NCI-H187 treated with DMSO at 0.1 percent for 48 hours (cell line): ENCODE results near the gene CERS1.

Experiments used
- DNase-seq: peaks from one replicate; lab custom pipeline; 2025; lab: John Stamatoyannopoulos, UW

The CERS1 gene

GRCh38 chr19:18898607-18899408, 2.9 kb upstream of the CERS1 start:
- DNase-seq, result no peak

DNA sequence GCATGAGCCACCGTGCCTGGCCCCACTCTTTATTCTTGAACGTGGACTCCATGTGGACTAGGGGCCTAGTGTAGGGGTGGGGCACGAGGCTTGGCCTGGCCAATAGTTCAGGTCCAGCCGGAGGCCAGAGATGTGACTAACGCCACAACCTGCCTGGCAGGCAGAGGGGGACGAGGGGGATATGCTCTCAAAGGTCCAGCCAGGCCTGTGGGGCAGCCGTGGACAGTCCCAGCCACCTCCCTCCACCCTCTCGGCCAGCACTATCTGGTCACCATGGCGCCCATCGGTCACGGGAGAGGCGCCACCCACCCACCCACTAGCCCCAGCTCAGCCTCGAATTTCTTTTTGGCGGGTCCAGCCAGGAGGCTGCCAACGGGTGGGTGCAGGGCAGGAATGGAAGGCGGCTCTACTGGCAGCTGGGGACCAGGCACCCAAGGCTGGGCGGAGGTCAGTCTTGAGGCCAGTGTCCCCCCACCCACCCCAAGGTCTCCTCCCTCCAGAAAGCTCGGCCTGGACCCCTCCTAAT, 2.2 kb upstream of the CERS1 start:
- no peak for DNase-seq

GRCh38 chr19:18897094-18898029, 1.4 kb upstream of the CERS1 start:
- no peak for DNase-seq

DNA sequence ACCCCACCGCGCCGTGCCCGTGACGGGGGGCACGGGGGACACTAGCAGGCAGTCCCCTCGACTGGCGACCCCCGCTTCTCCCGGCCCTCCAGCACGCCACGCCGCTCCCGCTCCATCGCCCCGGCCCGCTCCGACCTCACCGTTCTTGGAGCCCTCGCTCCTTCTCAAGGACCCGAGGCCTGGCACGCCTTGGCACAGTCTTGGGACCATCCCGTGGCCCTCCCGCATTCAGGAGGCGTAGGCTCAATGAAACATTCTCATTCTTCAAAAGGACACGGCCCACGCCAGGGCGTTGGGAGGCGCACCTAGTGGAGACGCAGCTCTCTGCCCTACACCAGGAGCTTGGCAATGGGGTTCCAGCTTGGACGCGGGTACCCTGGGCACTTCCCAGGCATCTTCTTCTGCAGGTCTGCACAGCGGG, 473 bp upstream of the CERS1 start:
- DNase-seq, result no peak

DNA sequence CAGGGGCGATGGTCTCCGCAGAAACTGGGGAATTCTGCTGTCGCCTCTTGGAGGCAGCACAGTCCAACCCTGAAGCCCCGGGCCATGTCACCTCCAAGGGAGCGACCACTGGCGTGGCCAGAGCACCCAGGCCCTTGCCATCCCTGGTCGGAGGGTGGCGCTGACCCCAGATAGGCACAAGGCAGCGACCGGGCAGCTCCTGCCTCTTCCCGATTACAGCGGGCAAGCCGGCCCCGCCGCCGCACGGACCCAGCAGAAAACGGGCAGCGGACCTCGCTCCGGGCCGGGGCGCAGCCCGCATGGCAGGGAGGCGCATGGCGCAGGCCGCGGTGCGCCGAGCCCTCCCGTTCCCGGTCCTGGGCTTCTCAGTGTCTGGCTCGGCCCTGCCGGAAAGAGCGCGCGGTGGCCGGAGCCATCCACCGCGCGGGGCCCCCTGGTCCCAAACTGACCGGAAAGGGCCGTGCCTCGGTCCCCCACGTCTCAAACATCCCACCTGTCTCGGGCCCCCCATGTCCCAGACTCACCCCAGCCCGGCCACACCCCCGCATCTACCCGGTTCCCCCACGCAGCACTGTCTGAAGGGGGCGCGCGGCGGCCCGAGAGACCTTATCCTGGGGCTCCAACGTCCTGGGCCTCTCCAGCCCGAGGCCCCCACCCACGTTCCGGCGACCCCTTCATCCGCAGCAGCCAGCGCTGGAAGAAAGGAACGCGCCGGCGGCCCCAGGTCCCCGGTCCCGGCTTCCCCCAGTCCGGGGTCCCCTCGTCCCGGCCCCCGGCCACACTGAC, 727 bp downstream of the CERS1 start:
- no peak for DNase-seq

DNA sequence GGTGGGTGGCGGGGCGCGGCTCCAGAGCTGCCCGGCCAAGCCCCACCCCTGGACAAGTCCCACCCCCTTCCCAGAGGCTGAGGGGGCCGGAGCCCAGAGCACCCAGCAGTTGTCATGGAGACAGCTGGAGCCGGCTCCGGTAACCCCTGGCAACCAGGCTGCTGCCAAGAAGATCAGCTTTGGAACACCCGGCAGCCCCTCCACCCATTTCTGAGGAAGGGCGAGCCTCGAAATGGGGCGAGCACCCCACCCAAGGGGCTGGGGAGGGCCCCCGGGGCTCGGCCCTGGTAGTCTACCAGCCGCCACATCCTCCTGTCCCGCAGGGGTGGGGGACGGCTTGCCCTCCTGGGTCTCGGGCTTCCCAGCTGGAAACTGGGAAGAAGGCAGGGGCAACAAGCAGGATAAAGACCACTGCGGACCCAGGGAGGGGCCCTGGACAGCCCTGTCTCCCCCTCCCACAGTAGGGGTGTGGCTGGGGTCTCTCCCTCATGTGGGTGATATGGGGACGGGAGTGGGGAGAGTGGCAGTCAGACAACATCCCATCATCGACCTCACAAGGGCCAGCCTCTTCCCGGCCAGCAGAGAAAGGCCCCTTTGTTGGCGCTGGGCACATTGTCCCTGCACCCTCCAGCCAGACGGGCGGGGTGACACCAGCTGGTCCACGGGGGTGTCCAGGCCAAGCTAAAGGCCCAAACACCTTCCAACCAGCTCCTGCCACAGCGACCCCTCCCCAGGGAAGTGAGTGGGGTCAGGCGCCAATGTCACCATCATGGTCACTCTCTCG, 1.5 kb downstream of the CERS1 start:
- DNase-seq, result no peak

DNA sequence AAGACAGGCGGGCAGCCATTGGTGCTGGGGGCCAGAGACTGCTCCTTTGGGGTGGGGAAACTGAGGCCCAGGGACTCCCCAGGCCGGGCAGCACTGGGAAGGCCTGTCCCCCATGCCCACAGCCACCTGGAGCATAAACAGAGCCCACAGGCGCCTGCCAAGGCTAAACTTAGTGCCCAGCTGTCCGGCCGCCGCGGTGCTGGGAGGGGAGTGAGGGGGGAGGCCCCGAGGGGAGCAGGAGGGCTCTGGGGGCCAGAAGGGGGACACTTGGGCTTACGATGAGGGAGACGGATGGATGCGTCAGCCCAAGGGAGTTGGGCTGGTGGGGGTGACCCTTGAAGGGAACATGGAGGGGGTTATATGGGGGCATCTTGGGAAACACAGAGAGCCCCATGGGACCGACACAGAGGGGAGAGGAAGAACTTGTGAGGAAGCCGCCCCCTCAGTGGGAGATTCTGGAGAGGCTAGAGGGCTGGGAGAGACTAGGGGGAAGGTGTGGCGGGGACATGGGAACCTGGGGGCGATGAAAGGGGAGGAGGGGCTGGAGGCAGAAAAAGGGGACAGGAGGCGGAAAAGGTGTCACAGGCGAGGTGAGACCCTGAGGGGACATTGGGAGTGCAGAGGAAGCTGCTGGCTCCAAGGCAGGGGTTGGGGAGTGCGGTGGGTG, 2.2 kb downstream of the CERS1 start:
- no peak for DNase-seq

DNA sequence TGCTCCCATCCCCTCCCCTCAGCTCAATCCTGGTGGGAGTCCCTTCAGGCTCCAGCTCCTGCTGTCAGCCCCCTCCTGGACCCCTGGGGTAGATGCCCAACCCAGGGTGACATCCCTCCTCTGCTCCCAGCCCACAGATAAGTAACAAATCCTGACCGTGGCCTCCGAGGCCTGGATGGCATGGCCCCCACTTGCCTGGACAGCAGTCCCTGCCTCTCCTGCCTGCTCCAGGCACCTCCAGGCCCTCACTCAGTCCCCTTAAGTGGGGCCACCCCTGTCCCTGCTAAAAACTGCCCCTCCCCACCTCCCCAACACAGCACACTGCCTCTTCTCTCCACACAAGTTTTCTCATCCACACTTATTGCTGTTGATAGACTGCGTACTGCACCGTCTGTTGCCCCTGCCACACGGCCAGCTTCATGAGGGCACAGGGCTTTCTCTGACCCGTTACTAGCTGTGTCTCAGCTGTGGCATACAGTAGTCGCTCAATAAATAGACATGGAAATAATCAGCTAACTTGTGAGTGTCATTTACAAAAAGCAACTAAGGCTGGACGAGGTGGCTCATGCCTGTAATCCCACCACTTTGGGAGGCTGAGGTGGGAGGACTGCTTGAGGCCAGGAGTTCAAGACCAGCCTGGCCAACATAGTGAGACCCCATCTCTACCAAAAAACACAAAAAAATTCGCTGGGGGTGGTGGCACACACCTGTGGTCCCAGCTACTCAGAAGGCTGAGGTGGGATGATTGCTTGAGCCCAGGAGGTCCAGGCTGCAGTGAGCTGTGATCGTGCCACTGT, 5.8 kb downstream of the CERS1 start:
- no peak for DNase-seq

DNA sequence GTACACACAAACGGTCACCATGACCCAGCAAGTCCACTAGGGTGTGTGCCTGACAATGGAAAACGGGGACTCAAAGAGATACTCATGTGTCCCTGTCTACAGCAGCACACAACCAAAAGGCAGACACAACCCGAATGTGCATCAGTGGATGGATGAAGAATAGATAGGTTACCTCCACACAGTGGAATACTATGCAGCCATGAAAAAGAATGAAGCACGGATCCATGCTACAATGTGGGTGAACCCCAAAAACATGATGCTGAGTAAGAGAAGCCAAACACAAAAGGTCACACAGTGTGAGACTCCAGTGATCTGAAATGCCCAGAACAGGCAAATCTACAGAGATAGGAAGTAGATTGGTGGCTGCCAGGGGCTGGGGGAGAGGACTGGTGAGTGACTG, 9.0 kb downstream of the CERS1 start:
- no peak for DNase-seq

DNA sequence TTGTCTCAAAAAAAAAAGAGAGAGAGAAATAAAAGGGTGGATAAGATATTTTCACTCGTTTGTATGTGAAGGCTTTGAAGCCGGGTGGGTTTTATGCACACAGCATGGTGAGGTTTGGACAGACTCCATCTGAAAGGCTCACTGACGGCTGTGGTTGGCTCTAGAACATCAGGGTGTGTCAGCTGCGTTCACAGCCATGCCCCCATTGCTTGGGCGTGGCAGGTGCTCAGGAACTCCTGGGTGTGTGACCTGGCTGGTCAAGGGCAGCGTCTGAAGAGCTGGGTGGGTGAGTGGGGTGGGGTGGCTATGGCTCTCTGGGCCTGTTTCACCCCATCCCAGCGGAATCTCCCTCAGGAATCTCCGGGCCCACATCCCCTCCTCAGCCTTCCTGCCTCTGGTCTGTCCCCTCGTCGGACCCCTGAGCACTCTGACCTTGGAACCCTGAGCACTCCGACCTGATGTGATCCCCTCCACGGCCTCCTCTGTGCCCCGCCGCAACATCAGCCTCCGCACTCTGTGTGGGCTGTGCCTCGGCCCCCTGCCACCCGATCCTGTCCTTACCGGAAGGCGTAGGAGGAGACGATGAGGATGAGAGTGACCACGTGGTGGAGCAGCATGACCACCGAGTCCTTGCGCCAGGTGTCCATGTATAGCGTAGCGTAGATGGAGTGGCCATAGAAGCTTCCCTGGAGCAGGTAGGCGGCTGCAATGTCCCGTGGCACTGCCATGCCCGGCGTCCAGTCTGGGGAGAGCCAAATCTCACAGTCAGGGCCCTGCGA, 12.2 kb downstream of the CERS1 start:
- no peak for DNase-seq

GRCh38 chr19:18881491-18881890, 14.5 kb downstream of the CERS1 start:
- no peak for DNase-seq

GRCh38 chr19:18879579-18880373, 16.2 kb downstream of the CERS1 start:
- DNase-seq, result no peak

DNA sequence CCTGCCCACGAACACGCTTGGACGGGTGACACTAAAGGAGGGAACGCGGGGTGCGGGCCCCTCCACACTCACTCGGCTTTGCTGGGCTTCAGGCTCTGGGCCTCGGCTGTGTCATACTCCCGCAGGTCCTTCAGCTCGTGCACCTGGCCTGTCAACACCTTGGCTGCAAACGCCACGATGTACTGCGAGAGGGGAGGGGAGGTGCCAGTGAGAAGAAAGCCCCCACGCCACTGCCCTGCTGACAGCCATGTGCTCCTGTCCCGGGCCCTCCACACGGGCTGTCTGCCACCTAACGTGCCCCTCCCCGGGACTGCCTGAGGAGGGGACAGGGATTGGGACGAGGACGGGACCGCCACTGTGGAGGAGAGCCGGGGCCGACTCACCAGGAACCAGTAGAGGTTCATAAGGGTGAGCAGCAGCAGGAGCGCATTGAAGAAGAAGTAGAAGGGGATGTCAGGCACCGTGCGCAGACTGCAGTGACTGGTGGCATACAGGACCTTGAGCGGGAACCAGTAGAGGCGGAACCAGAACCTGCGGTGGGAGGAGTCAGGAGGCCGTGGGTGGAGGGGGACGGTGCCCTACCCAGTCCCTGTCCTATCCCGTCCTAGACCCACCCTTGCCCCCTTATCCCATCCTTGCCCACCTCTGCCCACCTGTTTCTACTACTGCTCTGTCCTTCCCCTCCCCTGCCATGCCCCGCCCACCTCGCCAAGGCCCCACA, 16.9 kb downstream of the CERS1 start:
- DNase-seq, result no peak

DNA sequence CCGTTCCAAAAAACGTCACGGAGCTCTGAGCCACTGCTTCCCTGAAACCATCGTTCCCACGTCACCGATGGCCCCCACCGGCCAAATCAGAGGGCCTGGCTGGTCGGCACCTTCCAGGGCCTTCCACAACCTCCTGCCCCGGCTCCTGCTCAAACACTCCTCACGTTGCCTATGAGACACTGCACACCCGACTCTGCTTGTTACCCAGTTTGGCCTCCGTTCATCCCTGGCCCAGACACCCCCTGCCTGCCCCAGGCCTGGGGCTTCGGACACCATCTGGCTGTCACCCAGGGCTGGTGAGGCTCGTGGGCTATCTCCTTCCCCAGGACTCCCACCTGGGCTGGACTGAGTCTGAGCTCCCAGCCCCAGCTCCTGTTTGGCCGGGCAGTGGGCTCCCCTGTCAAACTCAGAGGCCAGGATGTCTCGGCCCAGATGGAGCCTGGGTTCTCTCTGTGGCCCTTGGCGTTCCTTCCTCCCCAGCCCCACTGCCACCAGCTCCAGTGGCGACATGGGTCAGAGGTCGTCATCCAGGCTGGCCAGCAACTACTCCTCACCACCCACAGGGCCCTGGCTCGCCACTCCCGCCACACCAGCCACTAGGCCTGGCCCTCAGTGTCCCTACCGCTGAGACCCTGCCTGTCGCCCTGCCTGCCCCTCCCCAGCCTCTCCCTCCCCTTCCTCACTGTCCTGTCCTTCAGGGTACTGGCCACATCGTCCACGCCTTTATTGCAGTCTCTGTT, 17.7 kb downstream of the CERS1 start:
- no peak for DNase-seq

DNA sequence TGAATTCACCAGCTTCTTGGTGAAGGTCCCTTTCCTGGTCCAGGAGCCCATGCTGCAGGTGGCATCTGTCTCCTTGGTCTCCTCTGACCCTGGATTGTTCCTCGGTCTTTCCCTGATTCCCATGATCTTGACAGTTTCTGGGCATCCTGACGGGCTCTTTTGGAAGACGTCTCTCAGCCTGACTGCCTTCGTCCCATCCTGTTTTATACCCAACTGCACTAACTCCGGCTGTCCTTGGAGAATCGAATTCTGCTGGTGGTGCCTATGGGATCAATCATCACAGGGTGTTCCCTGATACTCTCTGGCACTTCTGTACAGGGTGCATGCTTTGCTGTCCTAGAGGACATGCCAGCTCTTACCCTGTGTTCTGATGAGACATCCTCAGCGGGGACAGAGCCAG, 19.1 kb downstream of the CERS1 start:
- no peak for DNase-seq

- DNase-seq, result no peak
Measured at GRCh38 chr19:18875726-18876125, 20.2 kb downstream of the CERS1 start.

GRCh38 chr19:18871543-18871942, 24.4 kb downstream of the CERS1 start:
- no peak for DNase-seq
